DND-41 (cell line): ENCODE data around the gene IL20RA.

ENCODE experiments used
- ATAC-seq: fragments of 200-7000 bp; cut with Tn5 transposase; 3 replicates; pipeline ENCODE4 v1.9.1; 2021; ENCODE audit warnings: low read depth; ENCODE audit not compliant: insufficient read depth
- DNase-seq: peaks from one replicate; pipeline ENCODE4 v3.0.0-alpha.2; 2020
- H2AFZ ChIP-seq: 2 replicates; pipeline ENCODE4 v1.6.0; 2012; ENCODE audit warnings: low read depth, low read length
- H3K27ac ChIP-seq: 2 replicates; pipeline ENCODE4 v1.5.1; 2012; ENCODE audit warnings: low read length, inconsistent platforms
- H3K27me3 ChIP-seq: fragments of 200-600 bp; sonication (generic); 2 replicates; pipeline ENCODE4 v1.6.0; 2012; ENCODE audit warnings: low read length, mild to moderate bottlenecking, inconsistent platforms; ENCODE audit not compliant: insufficient read depth, poor library complexity
- H3K36me3 ChIP-seq: 2 replicates; pipeline ENCODE4 v1.5.1; 2012; ENCODE audit warnings: low read length, inconsistent platforms; ENCODE audit not compliant: insufficient read depth
- H3K4me1 ChIP-seq: 2 replicates; pipeline ENCODE4 v1.5.1; 2012; ENCODE audit warnings: mild to moderate bottlenecking, low read length; ENCODE audit not compliant: insufficient read depth
- H3K4me2 ChIP-seq: 2 replicates; pipeline ENCODE4 v1.6.0; 2012; ENCODE audit warnings: mild to moderate bottlenecking, moderate library complexity, low read length, inconsistent platforms; ENCODE audit not compliant: insufficient read depth
- H3K4me3 ChIP-seq, 2 experiments: fragments of 200-600 bp in 1 of 2; shearing (Covaris generic) in 1 of 2; 2 replicates each; pipeline ENCODE4 v1.5.1; 2012 to 2016; ENCODE audit warnings: inconsistent platforms in 2 of 2, low read length in 2 of 2, mild to moderate bottlenecking in 2 of 2, low read depth in 1 of 2, moderate library complexity in 1 of 2
- H3K79me2 ChIP-seq: 2 replicates; pipeline ENCODE4 v1.6.0; 2012; ENCODE audit warnings: low read length, inconsistent platforms; ENCODE audit not compliant: insufficient read depth
- H3K9ac ChIP-seq: 2 replicates; pipeline ENCODE4 v1.6.0; 2012; ENCODE audit warnings: low read depth, mild to moderate bottlenecking, inconsistent platforms, low read length, moderate library complexity
- H3K9me3 ChIP-seq: 2 replicates; pipeline ENCODE4 v1.5.1; 2012; ENCODE audit warnings: low read length, moderate library complexity, mild to moderate bottlenecking, inconsistent platforms; ENCODE audit not compliant: insufficient read depth, severe bottlenecking
- H4K20me1 ChIP-seq: 2 replicates; pipeline ENCODE4 v1.6.0; 2012; ENCODE audit warnings: low read length; ENCODE audit not compliant: insufficient read depth
- CTCF ChIP-seq: IDR thresholded peaks from 2 replicates; pipeline ENCODE4 v1.5.1; 2012; ENCODE audit warnings: borderline replicate concordance, low read length, moderate library complexity, mild to moderate bottlenecking; ENCODE audit not compliant: poor library complexity, severe bottlenecking; ENCODE audit errors: extremely low read depth
- EZH2 ChIP-seq: IDR thresholded peaks from 3 replicates; pipeline ENCODE4 v1.6.1; 2012; ENCODE audit warnings: borderline replicate concordance, low read depth, mild to moderate bottlenecking, moderate library complexity, low read length, inconsistent platforms; ENCODE audit not compliant: severe bottlenecking

IL20RA gene

GRCh38 chr6:137046871-137047412, 2.2 kb upstream of the IL20RA start:
- Histone ChIP-seq H3K36me3 (no peaks in the 10 kb centered on the region), H3K9ac (no peak overlapping the region), H3K4me3 (no peak overlapping the region), H2AFZ (no peak overlapping the region), H3K27ac (no peak overlapping the region), H4K20me1 (no peaks in the 10 kb centered on the region), H3K9me3 (no peaks in the 10 kb centered on the region), H3K4me2 (no peak overlapping the region), H3K27me3 (peaks cover 46% of the 10 kb centered on the region), H3K4me1 (no peaks in the 10 kb centered on the region), H3K79me2 (no peaks in the 10 kb centered on the region)
- ATAC-seq (no peak), DNase-seq (no peak)
- TF ChIP-seq EZH2: no peak
- no peak for TF ChIP-seq CTCF

GRCh38 chr6:137045222-137045789, 541 bp upstream of the IL20RA start:
- no peak overlapping the region for H2AFZ ChIP-seq
- no peak overlapping the region for H3K4me2 ChIP-seq
- H3K4me1 ChIP-seq: no peaks in the 10 kb centered on the region
- H3K79me2 ChIP-seq: no peaks in the 10 kb centered on the region
- TF ChIP-seq EZH2 (no peak), CTCF (no peak)
- DNase-seq (no peak), ATAC-seq (no peak)
- no peaks in the 10 kb centered on the region for H3K9me3 ChIP-seq
- no peaks in the 10 kb centered on the region for H3K36me3 ChIP-seq
- H3K27me3 ChIP-seq: peaks cover 50% of the 10 kb centered on the region
- H4K20me1 ChIP-seq: no peaks in the 10 kb centered on the region
- no peak overlapping the region for H3K27ac ChIP-seq
- no peak overlapping the region for H3K9ac ChIP-seq
- H3K4me3 ChIP-seq: no peak overlapping the region

GRCh38 chr6:137043710-137044365, 927 bp downstream of the IL20RA start:
- H3K4me2 ChIP-seq: no peak overlapping the region
- TF ChIP-seq EZH2: no peak
- no peak for TF ChIP-seq CTCF
- H3K36me3 ChIP-seq: no peaks in the 10 kb centered on the region
- no peaks in the 10 kb centered on the region for H3K79me2 ChIP-seq
- H3K9ac ChIP-seq: no peak overlapping the region
- H3K9me3 ChIP-seq: no peaks in the 10 kb centered on the region
- H4K20me1 ChIP-seq: no peaks in the 10 kb centered on the region
- H3K4me3 ChIP-seq: no peak overlapping the region
- no peak for ATAC-seq
- H2AFZ ChIP-seq: no peak overlapping the region
- H3K4me1 ChIP-seq: no peaks in the 10 kb centered on the region
- H3K27ac ChIP-seq: no peak overlapping the region
- DNase-seq: no peak
- peaks cover 55% of the 10 kb centered on the region for H3K27me3 ChIP-seq
